Measurements from ENCODE around the gene TRPM5.

DNA sequence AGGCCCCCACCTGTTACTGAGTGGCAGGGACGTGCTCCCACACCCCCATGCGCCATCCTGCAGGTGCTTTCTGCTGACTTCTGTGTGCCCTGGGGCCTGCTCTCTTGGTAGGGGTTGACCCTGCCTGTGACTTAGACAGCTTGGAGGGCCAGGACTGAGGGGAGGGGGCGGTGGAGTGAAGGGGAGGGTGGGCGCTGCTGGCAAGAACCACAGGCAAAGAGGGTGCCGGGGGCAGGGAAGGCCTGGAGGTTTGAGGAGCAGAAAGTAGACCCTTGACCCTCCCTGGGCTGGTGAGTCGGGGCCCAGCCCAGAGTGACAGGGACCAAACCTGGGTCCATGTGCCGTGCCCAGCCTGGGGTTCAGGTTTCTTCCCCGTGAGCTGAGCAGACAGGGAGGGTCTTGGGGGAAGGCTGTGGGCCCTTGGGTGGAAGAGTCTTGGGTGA, 18.2 kb upstream of the TRPM5 start:
- TF ChIP-seq CTCF (conservative IDR thresholded peaks at IDR 0.05; ENCODE audit: low read depth, low read length) (no peak), CHD1 (IDR thresholded peaks at IDR 0.05; ENCODE audit: low read depth, low read length) (no peak), BHLHE40 (IDR thresholded peaks at IDR 0.05; ENCODE audit: low read depth, low read length) (no peak), MXI1 (IDR thresholded peaks at IDR 0.05; ENCODE audit: borderline replicate concordance, low read depth, low read length) (no peak), FOS (IDR thresholded peaks at IDR 0.05; ENCODE audit: low read depth, low read length) (no peak), POLR2A (IDR thresholded peaks at IDR 0.05; ENCODE audit: low read depth, low read length) (no peak)
- TF ChIP-seq, protein P1, sequence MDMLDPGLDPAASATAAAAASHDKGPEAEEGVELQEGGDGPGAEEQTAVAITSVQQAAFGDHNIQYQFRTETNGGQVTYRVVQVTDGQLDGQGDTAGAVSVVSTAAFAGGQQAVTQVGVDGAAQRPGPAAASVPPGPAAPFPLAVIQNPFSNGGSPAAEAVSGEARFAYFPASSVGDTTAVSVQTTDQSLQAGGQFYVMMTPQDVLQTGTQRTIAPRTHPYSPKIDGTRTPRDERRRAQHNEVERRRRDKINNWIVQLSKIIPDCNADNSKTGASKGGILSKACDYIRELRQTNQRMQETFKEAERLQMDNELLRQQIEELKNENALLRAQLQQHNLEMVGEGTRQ (IDR thresholded peaks at IDR 0.05; ENCODE audit: low read depth, low read length) = no peak
- TF ChIP-seq, protein P2, sequence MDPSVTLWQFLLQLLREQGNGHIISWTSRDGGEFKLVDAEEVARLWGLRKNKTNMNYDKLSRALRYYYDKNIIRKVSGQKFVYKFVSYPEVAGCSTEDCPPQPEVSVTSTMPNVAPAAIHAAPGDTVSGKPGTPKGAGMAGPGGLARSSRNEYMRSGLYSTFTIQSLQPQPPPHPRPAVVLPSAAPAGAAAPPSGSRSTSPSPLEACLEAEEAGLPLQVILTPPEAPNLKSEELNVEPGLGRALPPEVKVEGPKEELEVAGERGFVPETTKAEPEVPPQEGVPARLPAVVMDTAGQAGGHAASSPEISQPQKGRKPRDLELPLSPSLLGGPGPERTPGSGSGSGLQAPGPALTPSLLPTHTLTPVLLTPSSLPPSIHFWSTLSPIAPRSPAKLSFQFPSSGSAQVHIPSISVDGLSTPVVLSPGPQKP (IDR thresholded peaks at IDR 0.05; ENCODE audit: borderline replicate concordance, low read depth, low read length) = no peak
